Measurements from ENCODE around the gene CCL25.

The CCL25 gene

DNA sequence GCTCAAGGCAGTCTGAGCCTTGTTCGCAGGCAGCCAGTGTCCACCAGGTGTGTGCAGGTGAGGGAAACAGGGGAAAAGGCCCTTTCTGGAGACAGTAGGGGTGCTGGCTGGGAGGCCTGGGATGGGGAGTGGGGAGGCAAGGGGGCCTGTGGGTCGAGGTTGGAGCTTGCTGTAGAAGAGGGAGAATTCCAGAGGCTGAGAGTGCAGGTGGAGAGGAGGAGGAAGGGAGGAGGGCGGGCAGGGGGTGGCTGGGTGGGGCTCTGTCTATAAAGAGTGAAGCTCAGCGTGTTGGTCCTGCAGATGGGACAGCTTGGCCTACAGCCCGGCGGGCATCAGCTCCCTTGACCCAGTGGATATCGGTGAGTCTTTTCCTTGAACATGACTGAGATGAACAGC lies at the start of gene CCL25:
TSS of gene CCL25 (plus strand) at position 297 of the 396 bp plus-strand sequence. CDS start 290 bp downstream, outside the sequence.
- no peak within 1 kb of the TSS for H3K4me3 ChIP-seq (ENCODE audit: low read depth, low read length)

GRCh38 chr19:8004001-8004400 lies 48.6 kb upstream of the CCL25 start:
- DNase-seq (ENCODE audit: low read depth, low spot score), result no peak
- peak overlapping the region; percentile 73 for H3K4me3 ChIP-seq (ENCODE audit: low read depth, low read length)
- in situ Hi-C loops (cut with HindIII; ENCODE audit: low sequenced_read_pairs), result no loop called here
- TF ChIP-seq, protein P1, sequence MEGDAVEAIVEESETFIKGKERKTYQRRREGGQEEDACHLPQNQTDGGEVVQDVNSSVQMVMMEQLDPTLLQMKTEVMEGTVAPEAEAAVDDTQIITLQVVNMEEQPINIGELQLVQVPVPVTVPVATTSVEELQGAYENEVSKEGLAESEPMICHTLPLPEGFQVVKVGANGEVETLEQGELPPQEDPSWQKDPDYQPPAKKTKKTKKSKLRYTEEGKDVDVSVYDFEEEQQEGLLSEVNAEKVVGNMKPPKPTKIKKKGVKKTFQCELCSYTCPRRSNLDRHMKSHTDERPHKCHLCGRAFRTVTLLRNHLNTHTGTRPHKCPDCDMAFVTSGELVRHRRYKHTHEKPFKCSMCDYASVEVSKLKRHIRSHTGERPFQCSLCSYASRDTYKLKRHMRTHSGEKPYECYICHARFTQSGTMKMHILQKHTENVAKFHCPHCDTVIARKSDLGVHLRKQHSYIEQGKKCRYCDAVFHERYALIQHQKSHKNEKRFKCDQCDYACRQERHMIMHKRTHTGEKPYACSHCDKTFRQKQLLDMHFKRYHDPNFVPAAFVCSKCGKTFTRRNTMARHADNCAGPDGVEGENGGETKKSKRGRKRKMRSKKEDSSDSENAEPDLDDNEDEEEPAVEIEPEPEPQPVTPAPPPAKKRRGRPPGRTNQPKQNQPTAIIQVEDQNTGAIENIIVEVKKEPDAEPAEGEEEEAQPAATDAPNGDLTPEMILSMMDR (IDR thresholded peaks at IDR 0.05; ENCODE audit: low read depth, low read length), result no peak

More for the DNA sequence above, at the start of gene CCL25:
- TF ChIP-seq, protein P1 (IDR thresholded peaks at IDR 0.05; ENCODE audit: low read depth, low read length), result no peak
- in situ Hi-C loops (cut with HindIII; ENCODE audit: low sequenced_read_pairs), result no loop called here
- DNase-seq (ENCODE audit: low read depth, low spot score), result no peak

DNA sequence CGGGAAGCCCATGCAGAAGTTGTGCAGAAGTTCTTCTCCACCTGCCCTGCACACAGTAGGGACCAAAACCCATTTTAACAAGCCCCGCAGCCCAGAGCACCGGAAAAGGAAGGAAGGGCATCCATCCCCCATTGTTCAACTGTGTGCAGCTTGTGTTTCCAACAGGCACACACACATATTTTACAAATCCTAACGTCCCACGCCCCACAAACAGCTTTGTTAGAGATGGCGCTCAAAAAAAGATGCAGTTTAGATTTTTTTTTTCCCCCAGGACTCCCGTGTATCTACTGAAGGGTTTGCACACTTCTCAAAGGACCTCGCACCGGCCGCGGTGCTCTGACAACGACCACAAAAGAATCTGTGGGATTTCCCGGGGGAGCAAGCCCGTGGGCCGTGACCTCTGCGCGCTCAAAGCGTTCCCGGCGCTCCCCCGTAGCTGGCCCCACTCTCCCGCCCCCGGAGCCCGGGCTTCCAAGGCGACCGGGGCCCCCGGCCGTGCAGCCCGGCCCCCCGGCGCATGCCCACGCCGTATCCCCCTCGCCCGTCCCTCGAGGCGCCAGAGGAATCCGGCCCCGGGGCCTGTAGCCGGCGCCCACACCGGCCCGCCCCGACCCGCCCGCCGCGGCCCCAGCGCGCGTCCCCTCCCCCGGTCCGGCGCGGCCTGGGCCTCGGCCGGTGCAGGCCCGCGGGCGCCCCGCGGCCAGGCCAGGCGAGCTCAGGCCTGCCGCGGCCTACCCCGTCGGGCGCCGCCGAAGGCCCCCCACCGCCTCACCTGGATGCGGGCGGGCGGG lies 47.6 kb upstream of the CCL25 start:
- TF ChIP-seq, protein P1 (IDR thresholded peaks at IDR 0.05; ENCODE audit: low read depth, low read length), result no peak
- in situ Hi-C loops (cut with HindIII; ENCODE audit: low sequenced_read_pairs), result no loop called here
- H3K4me3 ChIP-seq (ENCODE audit: low read depth, low read length), result peak overlapping the region; percentile 73
- peak; percentile 12 for DNase-seq (ENCODE audit: low read depth, low spot score)

DNA sequence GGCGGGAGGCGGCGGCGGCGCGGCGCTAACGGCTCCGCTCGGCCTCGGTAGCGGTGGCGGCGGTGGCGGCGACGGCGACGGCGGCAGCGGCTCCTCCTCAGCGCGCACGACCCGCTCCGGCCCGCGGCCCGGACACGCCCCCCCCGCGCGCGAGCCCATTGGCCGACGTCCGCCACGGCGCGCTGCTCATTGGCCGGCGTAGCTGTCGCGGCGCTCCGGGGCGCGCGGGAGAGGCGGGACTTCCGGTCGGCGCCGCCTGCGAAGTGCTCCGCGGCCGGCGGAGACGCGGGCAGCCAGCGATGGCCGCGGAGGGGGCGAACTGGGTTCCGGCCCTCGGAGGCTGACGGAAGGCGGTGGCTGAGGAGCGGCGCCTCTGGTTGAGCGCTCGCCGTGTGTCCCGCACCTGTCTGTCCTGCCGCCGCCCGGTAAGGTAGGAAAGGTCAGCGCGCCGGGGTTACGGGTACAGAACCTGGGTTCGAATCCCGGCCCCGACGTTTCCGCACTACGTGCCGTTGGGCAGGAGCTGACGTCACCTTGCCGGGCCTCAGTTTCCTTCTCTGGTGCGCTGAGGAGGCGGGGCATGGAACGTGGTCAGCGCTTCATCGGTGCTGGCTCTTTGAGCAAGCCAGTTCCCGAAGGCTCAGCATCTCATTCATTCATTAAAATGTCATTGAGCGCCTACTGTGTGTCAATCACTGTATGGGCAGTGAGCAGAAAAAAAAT lies 46.9 kb upstream of the CCL25 start, which contains the start of gene ELAVL1:
TSS of gene ELAVL1 (minus strand) at position 108 of the 723 bp plus-strand sequence. CDS start 13,826 bp downstream, outside the sequence.
- TF ChIP-seq, protein P1 (IDR thresholded peaks at IDR 0.05; ENCODE audit: low read depth, low read length), result no peak
- peak within 1 kb of the TSS; percentile 95 for H3K4me3 ChIP-seq (ENCODE audit: low read depth, low read length)
- in situ Hi-C loops (cut with HindIII; ENCODE audit: low sequenced_read_pairs), result no loop called here
- peak; percentile 86 for DNase-seq (ENCODE audit: low read depth, low spot score)

DNA sequence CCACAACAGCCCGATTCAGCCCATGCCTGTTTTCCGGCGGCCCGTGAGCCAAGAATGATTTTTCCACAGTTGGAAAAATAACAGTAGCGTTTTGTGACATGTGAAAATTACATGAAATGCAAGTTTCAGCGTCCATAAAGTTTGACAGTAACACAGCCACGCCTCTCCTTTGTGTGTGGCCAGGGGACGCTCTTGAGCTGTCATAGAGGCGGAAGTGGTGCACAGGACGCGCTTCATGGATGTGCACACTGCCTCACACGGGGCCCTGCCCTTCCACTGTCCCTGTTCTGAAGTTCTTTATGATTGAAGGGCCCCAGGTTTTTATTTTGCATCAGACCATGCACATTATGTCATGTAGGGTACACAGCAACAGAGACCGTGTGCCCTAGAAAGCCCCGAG lies 34.8 kb upstream of the CCL25 start:
- no peak overlapping the region for H3K4me3 ChIP-seq (ENCODE audit: low read depth, low read length)
- TF ChIP-seq, protein P1 (IDR thresholded peaks at IDR 0.05; ENCODE audit: low read depth, low read length), result no peak
- no peak for DNase-seq (ENCODE audit: low read depth, low spot score)
- in situ Hi-C loops (cut with HindIII; ENCODE audit: low sequenced_read_pairs), result no loop called here

GRCh38 chr19:8020681-8021080 lies 31.9 kb upstream of the CCL25 start:
- in situ Hi-C loops (cut with HindIII; ENCODE audit: low sequenced_read_pairs), result no loop called here
- TF ChIP-seq, protein P1 (IDR thresholded peaks at IDR 0.05; ENCODE audit: low read depth, low read length), result no peak
- DNase-seq (ENCODE audit: low read depth, low spot score), result no peak
- no peak overlapping the region for H3K4me3 ChIP-seq (ENCODE audit: low read depth, low read length)

All from astrocyte of the spinal cord (primary cell).